HepG2 (cell line): ENCODE data around the gene HAGHL. TPM values are rescaled to one million over a fixed set of nuclear protein-coding genes. Genes with fewer than 3 reads are reported as not detected.

Source experiments
- ATAC-seq: fragments of 200-7000 bp; cut with Tn5 transposase; 3 replicates; pipeline ENCODE4 v1.9.1; 2020; ENCODE audit warnings: mild to moderate bottlenecking, moderate library complexity
- BruUV-seq: library from RNA; stranded (reverse); fragments of 400-500 nt; replicated peaks from 2 replicates; lab custom pipeline; 2021; lab: Mats Ljungman, UMichigan
- CTCF ChIA-PET: fragments of 300-600 bp; formaldehyde crosslinking; extraction: SDS; loops from one replicate; lab custom pipeline; 2021; ENCODE audit warnings: low total read pairs, inconsistent platforms, low intra/inter-chr PET ratio; lab: Yijun Ruan, JAX
- POLR2A ChIA-PET: fragments of 350-600 bp; sonication (Branson Sonifier 250); formaldehyde crosslinking; loops from one replicate; lab custom pipeline; 2020; ENCODE audit warnings: antibody characterized with exemption, inconsistent platforms; lab: Yijun Ruan, JAX
- DNase-seq: peaks from one replicate; pipeline ENCODE4 v3.0.0-alpha.2; 2015; ENCODE audit warnings: low spot score
- FAIRE-seq: peaks from 3 replicates; lab custom pipeline; 2011; peaks lifted over from hg19 to GRCh38; lab: Jason Lieb, UNC
- H2AFZ ChIP-seq: one replicate; pipeline ENCODE4 v1.6.1; 2011; ENCODE audit warnings: low read length, inconsistent platforms
- H3K27ac ChIP-seq: fragments of 300-600 bp; 3 replicates; pipeline ENCODE4 v1.8.0; 2011; ENCODE audit warnings: mixed run types, mild to moderate bottlenecking, mixed read lengths, low read length, inconsistent platforms; ENCODE audit not compliant: insufficient read depth; ENCODE audit errors: extremely low read length
- H3K27me3 ChIP-seq, 2 experiments: fragments of 200-600 bp in 1 of 2; 2 replicates in 1 of 2; 3 replicates in 1 of 2; pipeline versions ENCODE4 v1.6.0 to v1.8.0; 2011; ENCODE audit warnings: low read length in 2 of 2, mild to moderate bottlenecking in 2 of 2, moderate library complexity in 2 of 2, inconsistent platforms in 1 of 2; ENCODE audit not compliant: insufficient read depth in 2 of 2, control insufficient read depth in 1 of 2
- H3K36me3 ChIP-seq, 2 experiments: fragments of 200-600 bp in 1 of 2; replicated peaks in 1 of 2; 2 replicates in 1 of 2; 3 replicates in 1 of 2; pipeline versions ENCODE4 v1.5.1 to v1.8.0; 2011; ENCODE audit warnings: low read length in 2 of 2, inconsistent platforms in 1 of 2; ENCODE audit not compliant: insufficient read depth in 2 of 2, control insufficient read depth in 1 of 2
- H3K4me1 ChIP-seq: 2 replicates; pipeline ENCODE4 v1.5.1; 2012; ENCODE audit warnings: low read length, inconsistent platforms; ENCODE audit not compliant: insufficient read depth
- H3K4me2 ChIP-seq: 2 replicates; pipeline ENCODE4 v1.6.0; 2011; ENCODE audit warnings: low read depth, low read length, inconsistent platforms
- H3K4me3 ChIP-seq, 3 experiments: fragments of 200-600 bp in 1 of 3; sonication (generic), shearing (Covaris generic) in 1 of 3; replicated peaks in 1 of 3; 2 replicates each; pipeline ENCODE4 v1.5.1; 2011 to 2016; ENCODE audit warnings: low read length in 3 of 3, inconsistent platforms in 2 of 3, low read depth in 2 of 3, mild to moderate bottlenecking in 2 of 3, control low read depth in 1 of 3, mixed read lengths in 1 of 3; ENCODE audit not compliant: insufficient read depth in 1 of 3
- H3K79me2 ChIP-seq: one replicate; pipeline ENCODE4 v1.6.1; 2011; ENCODE audit warnings: low read length, inconsistent platforms; ENCODE audit not compliant: insufficient read depth
- H3K9ac ChIP-seq: 2 replicates; pipeline ENCODE4 v1.6.0; 2011; ENCODE audit warnings: mild to moderate bottlenecking, low read depth, low read length, inconsistent platforms; ENCODE audit not compliant: insufficient read depth
- H3K9me3 ChIP-seq: 2 replicates; pipeline ENCODE4 v1.5.1; 2012; ENCODE audit warnings: mild to moderate bottlenecking, low read length
- H4K20me1 ChIP-seq: 2 replicates; pipeline ENCODE4 v1.6.0; 2011; ENCODE audit warnings: inconsistent platforms, mild to moderate bottlenecking, low read length, moderate library complexity; ENCODE audit not compliant: insufficient read depth
- GMEB2 ChIP-seq: IDR thresholded peaks from 2 replicates; pipeline ENCODE4 v1.6.1; 2016; ENCODE audit warnings: missing biosample characterization, missing genetic modification reagents, low read depth
- HMGXB3 ChIP-seq: sonication (generic); formaldehyde crosslinking; IDR thresholded peaks from 2 replicates; pipeline ENCODE4 v1.4.0; 2020; ENCODE audit warnings: missing genetic modification reagents, borderline replicate concordance
- MYNN ChIP-seq: sonication (generic); formaldehyde crosslinking; IDR thresholded peaks from 2 replicates; pipeline ENCODE4 v1.4.0; 2020; ENCODE audit warnings: mild to moderate bottlenecking, low read depth, missing genetic modification reagents
- RBFOX2 ChIP-seq: fragments of 200-400 bp; formaldehyde crosslinking; IDR thresholded peaks from 2 replicates; pipeline ENCODE4 v1.6.1; 2017; ENCODE audit warnings: low read depth, mild to moderate bottlenecking, low read length
- WGBS: methylation state at CpG from one replicate; pipeline ENCODE4 v1.1.6; 2017; ENCODE audit warnings: low lambda C conversion rate; 5-methylcytosine and 5-hydroxymethylcytosine counted together
- in situ Hi-C: cut with HindIII; loops from 2 replicates; pipeline ENCODE4 v1.10.0; 2017; ENCODE audit warnings: low pct_unique_long_range_greater_than_20kb; ENCODE audit not compliant: extremely low pct_ligation_motif_present
- intact Hi-C: fragments of 100-400 bp; cut with micrococcal nuclease; formaldehyde crosslinking; loops from one replicate; pipeline ENCODE4 v1.10.0; 2022; ENCODE audit not compliant: unreplicated experiment
- polyA plus RNA-seq, 8 experiments: library from polyadenylated mRNA; depleted of rRNA in 3 of 8; stranded (reverse) in 7 of 8; unstranded in 1 of 8; fragments of >200 nt; fragmentation: Illumina TruSeq in 4 of 8; extraction: Trizol in 4 of 8; gene quantifications; 2 replicates each; pipeline versions ENCODE4 v1.2.1 to v1.2.3, GENCODE V29; 2011 to 2016; ENCODE audit warnings: low read depth in 4 of 8, missing spikeins in 1 of 8, mixed read lengths in 1 of 8; ENCODE audit not compliant: insufficient read depth in 1 of 8
- total RNA-seq, 5 experiments: library from RNA; depleted of rRNA; stranded (reverse); fragments of >200 nt; fragmentation: Illumina TruSeq; extraction: Trizol; gene quantifications; 2 replicates each; pipeline ENCODE4 v1.2.3, GENCODE V29; 2016; ENCODE audit warnings: low read depth in 1 of 5

Gene HAGHL
- total and polyA plus RNA-seq, 2 of the 13 experiments (the other 11 are each of a cell fraction or from before 2014, with no cell fraction given), result 3.4 to 8.4 TPM

DNA sequence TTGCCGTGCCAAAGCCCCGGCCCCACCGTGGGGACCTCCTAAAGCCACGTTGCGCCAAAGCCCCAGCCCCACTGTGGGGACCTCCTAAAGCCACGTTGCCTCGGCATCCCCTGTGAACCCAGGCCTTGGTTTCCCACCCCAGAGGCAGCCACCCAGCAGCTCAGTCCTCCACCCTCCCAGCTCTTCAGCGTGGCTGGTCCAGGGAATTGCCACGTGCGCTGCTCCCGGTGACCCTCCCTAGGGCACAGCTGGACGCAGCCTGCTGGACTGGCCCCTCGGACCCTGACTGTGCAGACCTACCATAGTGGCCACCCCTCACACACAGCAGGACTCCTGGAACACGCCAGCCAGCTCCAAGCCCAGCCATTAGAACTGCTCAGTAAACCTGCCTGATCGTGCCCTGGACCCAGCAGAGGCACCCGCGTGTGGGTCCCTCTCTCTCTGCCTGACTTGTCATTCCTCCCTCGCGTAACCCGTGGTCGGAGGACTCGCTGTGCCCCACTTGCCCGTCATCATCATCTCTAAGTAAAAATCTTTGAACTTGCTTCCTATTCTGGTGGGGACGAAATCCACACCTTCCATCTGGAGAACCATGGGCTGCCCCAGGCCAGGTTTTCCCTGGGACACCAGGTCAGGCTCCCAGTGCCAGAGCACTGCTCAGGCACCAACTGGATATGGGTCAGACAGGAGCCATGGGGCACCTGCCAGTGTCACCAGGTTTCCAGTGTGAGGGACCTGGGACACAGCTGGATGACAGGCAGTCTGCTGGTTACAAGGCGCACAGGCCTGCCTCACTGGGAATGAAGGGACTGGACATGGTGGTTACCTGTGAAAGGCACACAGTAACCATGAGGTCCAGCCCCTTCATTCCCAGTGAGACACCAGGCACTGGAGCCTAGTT, 8.3 kb downstream of the HAGHL start:
- Histone ChIP-seq H4K20me1 (0 out of 2 replicates have a peak, but pooled peaks cover 2% of the 10 kb centered on the region), H3K4me3 (no peak overlapping the region), H3K9ac (no peak overlapping the region), H3K27me3 (no peaks in the 10 kb centered on the region), H3K4me1 (peaks cover 10% of the 10 kb centered on the region), H3K4me2 (no peak overlapping the region), H3K9me3 (no peaks in the 10 kb centered on the region), H3K27ac (no peak overlapping the region), H3K79me2 (no peaks in the 10 kb centered on the region), H2AFZ (no peak overlapping the region), H3K36me3 (peaks cover 3 to 25% of the 10 kb centered on the region in 2 experiments; a peak in 2 of 5 replicates)
- FAIRE-seq (no peak), DNase-seq (no peak), ATAC-seq (no peak)
- WGBS, result 97% methylated on average over 14 of the region's 25 CpGs
- intact Hi-C loops (no loop called here), in situ Hi-C loops (no loop called here)
- TF ChIP-seq GMEB2, result no peak
- TF ChIP-seq RBFOX2, result peak; percentile 56; the same call in 1 of the 2 replicates
- TF ChIP-seq MYNN, result no peak
- no peak for TF ChIP-seq HMGXB3 (CRISPR knock-in tag)
- ChIA-PET CTCF (interaction anchor here (0.6 to 2.7 kb wide), 3 partner anchors 23 to 302 kb away, joined by 3 to 19 read pairs (median 4); no protein-coding TSS in a partner anchor), POLR2A (no interaction called here)
- no TSS peak for BruUV-seq
